Measurements from ENCODE around the gene EXPH5. TPM values are rescaled to one million over a fixed set of nuclear protein-coding genes. Genes with fewer than 3 reads are reported as not detected.

The EXPH5 gene
- total and polyA plus RNA-seq, 2 of the 8 experiments (the other 6 are each of a cell fraction or from before 2014, with no cell fraction given) = 1.1 to 11.5 TPM

DNA sequence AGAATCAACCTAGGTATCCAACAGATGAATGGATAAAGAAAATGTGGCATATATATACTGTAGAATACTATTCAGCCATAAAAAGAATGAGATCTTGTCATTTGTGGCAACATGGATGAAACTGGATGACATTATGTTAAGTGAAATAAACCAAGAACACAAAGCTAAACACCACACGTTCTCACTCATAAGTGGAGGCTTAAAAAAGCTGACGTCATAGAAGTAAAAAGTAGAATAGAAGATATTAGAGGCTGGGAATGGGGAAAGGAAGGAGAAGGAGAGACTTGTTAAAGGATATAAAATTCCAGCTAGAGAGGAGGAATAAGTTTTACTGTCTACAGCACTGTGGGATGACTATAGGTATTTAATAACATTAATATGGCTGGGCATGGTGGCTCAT lies 12.9 kb downstream of the EXPH5 start:
- H3K4me2 ChIP-seq (ENCODE audit: insufficient read depth in 1 of 2, low read depth in 2 of 2, low read length in 2 of 2) = no peak overlapping the region
- H4K8ac ChIP-seq (ENCODE audit: extremely low read depth, insufficient read depth, low read length) = no peak overlapping the region
- ChIA-PET CTCF (ENCODE audit: partially characterized antibody) (interaction anchor here (0.9 to 1.4 kb wide), 3 partner anchors 17 to 67 kb away, joined by 3 to 5 read pairs (median 3); no protein-coding TSS in a partner anchor), POLR2A (ENCODE audit: partially characterized antibody) (interaction anchor here (1.8 kb wide), 1 partner anchor 12 kb away, joined by 4 read pairs; no protein-coding TSS in a partner anchor)
- no peak overlapping the region for H4K91ac ChIP-seq (replicated peaks; ENCODE audit: insufficient read length, low read length)
- no peak overlapping the region for H3K56ac ChIP-seq (replicated peaks; ENCODE audit: insufficient read length, low read depth, low read length)
- H3K18ac ChIP-seq (ENCODE audit: extremely low read depth, low read length) = no peak overlapping the region
- H3K27me3 ChIP-seq (replicated peaks in 1 of 4; ENCODE audit: control insufficient read depth in 3 of 4, extremely low read depth in 1 of 4, insufficient read depth in 3 of 4, low read length in 3 of 4) = no peaks in the 10 kb centered on the region
- TF ChIP-seq SP4 (IDR thresholded peaks at IDR 0.05; ENCODE audit: low read length) (no peak), ASH2L (IDR thresholded peaks at IDR 0.05; ENCODE audit: low read length) (no peak)
- no peaks in the 10 kb centered on the region for H3K36me3 ChIP-seq (ENCODE audit: control insufficient read depth in 2 of 4, insufficient read depth in 4 of 4, low read length in 3 of 4)
- no peak overlapping the region for H2AFZ ChIP-seq (ENCODE audit: low read length)
- no peak overlapping the region for H3K9ac ChIP-seq (replicated peaks in 1 of 4; ENCODE audit: extremely low read depth in 1 of 4, low read depth in 3 of 4, low read length in 3 of 4)
- H3K14ac ChIP-seq (ENCODE audit: insufficient read length) = no peak overlapping the region
- no peaks in the 10 kb centered on the region for H3K79me1 ChIP-seq (ENCODE audit: low read depth, low read length)
- H2BK15ac ChIP-seq (ENCODE audit: low read length) = no peak overlapping the region
- H2BK120ac ChIP-seq (replicated peaks; ENCODE audit: low read depth, low read length) = no peak overlapping the region
- no peak for DNase-seq (ENCODE audit: low read depth in 1 of 2, low spot score in 2 of 2)
- FAIRE-seq = no peak
- no peaks in the 10 kb centered on the region for H3K9me3 ChIP-seq (ENCODE audit: insufficient read depth in 2 of 2, low read depth in 1 of 2, low read length in 1 of 2)
- H2BK20ac ChIP-seq (ENCODE audit: low read length) = no peak overlapping the region
- no peak overlapping the region for H4K5ac ChIP-seq (ENCODE audit: insufficient read length, low read depth, low read length)
- no peaks in the 10 kb centered on the region; a peak in 1 of 7 replicates for H3K4me1 ChIP-seq (replicated peaks in 1 of 4; ENCODE audit: control insufficient read depth in 3 of 4, insufficient read depth in 4 of 4, low read length in 3 of 4)
- H2AK5ac ChIP-seq (ENCODE audit: low read depth, low read length) = no peak overlapping the region
- no peaks in the 10 kb centered on the region for H4K20me1 ChIP-seq (replicated peaks in 1 of 2; ENCODE audit: control insufficient read depth in 1 of 2, insufficient read depth in 2 of 2, low read length in 2 of 2)
- 82% methylated on average over 2 of the region's 2 CpGs; no CpG with 5 or more reads in 1 of the 2 experiments for WGBS, 2 experiments (ENCODE audit: extremely low coverage in 1 of 2, insufficient coverage in 1 of 2, insufficient read length in 1 of 2, insufficient replicate concordance in 2 of 2, low coverage in 1 of 2, low lambda C conversion rate in 2 of 2, missing lambda C conversion rate in 1 of 2)
- H3K23ac ChIP-seq (ENCODE audit: insufficient read length) = no peak overlapping the region
- H3K23me2 ChIP-seq (ENCODE audit: low read depth, low read length) = no peaks in the 10 kb centered on the region
- H3K79me2 ChIP-seq (ENCODE audit: control insufficient read depth in 1 of 2, insufficient read depth in 2 of 2, low read length in 2 of 2) = no peaks in the 10 kb centered on the region
- no peak overlapping the region for H3K27ac ChIP-seq (ENCODE audit: low read depth, low read length)
- H3K4me3 ChIP-seq (ENCODE audit: extremely low read depth in 1 of 4, insufficient read depth in 2 of 4, low read depth in 3 of 4, low read length in 4 of 4) = no peak overlapping the region
- H3K4ac ChIP-seq (replicated peaks; ENCODE audit: insufficient read length, low read depth, low read length) = no peak overlapping the region
- H2BK12ac ChIP-seq (ENCODE audit: low read depth, low read length) = no peak overlapping the region
- H2BK5ac ChIP-seq (ENCODE audit: low read depth, low read length) = no peak overlapping the region
